GM19043 (cell line): ENCODE measurements around the gene CDH4.
"Not testable (repeated sequence)": the region's sequence is repeated elsewhere in the genome, so short reads cannot be mapped to it uniquely, and the experiment has no call there.

Experiments
- ATAC-seq: cut with Tn5 transposase; IDR thresholded peaks from one replicate; pipeline ENCODE4 v1.9.1; 2021; ENCODE audit warnings: low read depth; ENCODE audit not compliant: unreplicated experiment

CDH4 gene

DNA sequence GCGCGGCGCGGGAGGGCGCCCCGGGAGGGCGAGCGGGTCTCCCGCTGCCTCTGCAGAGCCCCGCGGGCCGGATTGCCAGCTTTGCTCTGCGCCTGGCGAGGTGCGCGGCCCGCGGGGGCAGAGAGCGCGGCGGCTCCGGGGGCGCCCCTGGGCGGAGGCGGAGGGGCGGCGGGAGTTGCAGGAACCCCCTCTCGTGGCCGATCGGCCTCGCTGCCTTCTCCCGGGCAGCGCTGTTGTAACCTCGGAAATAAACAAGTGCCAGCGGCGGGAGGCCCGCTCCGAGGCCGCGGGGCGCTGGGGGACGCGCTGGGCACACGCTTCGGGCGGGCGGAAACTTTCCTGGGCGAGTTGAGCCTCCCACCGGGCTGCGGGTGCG, 1.2 kb downstream of the CDH4 start:
- ATAC-seq = no peak

DNA sequence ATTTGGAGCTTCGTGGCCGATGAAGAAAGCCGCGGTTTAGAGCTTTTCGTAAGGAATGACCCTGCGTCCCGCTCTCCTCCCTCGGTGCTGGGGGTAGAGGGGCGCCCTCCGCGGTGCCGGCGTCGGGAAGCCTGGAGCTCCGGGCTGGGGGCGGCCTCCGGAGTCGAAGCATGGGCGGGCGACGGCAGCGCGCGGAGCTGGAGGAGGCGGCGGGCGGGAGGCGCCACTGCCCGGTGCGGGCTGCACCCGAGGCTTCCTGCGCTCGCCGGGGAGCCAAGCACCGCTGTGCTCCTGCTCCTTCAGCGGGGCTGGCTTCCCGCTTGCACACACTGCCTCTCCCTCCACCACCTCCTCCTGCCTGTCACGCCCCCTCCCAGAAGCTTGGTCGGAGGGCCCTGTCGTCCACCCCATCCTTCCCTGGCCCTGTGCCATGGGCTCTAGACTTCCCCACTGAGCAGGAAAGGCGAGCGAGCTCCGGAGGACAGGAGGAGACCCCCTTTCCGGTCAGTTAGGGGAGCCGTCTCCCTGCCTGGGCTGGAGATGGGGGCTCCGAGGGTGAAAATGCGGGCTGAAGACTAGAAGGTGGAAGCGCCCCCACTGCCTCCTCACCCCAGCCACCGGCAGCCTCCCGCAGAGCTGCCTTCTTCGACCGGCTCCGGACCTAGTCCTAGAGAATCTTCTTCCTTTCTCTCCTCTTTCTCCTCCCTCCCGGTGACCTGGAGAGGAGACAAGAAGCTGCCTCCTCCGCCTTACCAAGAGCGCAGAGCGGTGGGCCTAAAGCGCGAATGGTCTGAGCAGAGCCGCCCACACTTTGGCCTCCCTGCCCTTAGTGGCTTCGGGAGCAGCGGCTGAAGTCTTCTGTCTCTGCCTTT, 1.8 kb downstream of the CDH4 start:
- no peak for ATAC-seq

DNA sequence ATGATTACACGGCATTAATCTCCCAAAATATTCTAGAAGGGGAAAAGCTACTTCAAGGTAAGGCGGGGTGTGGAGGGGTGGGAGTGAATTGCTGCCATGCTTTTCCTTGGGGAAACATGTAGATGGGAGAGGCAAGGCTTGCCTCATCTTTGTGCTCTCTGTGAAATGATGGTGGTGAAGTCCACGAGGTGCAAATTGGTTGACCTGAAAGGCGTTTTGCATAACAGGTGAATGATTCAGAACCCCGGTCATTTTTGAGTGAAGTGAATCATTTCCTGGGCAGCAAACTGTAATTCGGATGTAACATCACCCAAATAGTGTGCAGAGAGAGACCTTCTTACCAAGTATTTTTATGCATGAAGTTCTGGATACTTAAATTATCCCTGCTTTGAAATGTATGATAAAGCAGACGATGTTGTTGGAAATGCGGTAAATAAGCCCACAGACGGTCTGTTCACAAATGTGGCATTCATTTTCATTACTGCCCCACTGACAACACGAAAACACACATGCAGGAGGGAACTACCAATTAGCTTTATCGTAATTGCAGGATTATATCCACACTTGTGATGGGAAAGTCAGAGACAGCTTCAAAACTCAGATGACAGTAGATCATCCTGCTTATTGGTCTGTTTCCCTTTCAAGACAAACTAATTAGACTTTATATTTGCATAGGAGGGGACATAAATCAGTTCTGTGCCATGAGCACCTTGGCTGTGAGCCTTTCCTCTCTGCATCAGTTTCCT, 3.0 kb downstream of the CDH4 start:
- no peak for ATAC-seq

DNA sequence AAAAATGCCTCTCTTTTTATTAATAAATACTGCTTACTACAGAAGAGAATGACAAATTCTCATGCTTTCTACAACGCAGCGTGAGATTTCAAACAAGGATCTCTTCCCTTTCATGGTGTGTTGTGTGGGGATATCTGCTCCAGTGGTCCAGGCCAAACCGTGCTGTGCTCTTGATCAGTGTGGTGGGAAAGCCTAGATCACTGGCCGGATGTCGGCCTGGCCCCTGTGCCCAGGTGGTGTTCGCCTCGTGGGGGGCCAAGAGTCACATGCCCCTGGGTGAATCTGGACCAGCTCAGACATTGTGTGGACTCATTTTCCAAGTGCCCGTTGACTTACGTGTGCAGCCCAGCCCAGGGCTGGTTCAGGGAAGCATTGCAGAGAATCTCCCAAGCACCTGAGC, 4.3 kb downstream of the CDH4 start:
- ATAC-seq = no peak

DNA sequence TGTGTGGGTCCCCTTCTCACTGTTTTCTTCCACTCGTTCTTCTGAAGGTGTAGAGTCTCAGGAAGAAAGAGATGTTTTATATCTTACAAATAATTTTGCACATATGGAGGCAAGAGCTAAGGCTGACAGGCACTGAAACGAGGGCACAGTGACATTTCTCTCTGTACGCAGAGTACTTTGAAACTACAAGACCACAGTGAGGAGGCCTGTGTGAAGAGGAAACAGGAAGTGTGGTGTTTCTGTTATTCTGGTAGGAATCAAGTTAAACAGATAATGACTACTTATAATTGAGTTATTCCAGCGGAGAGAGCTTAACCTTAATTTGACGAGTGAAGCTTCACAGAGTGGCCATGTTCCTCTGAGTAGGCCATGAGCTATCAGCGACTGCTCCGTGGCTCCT, 4.8 kb downstream of the CDH4 start:
- ATAC-seq = no peak

DNA sequence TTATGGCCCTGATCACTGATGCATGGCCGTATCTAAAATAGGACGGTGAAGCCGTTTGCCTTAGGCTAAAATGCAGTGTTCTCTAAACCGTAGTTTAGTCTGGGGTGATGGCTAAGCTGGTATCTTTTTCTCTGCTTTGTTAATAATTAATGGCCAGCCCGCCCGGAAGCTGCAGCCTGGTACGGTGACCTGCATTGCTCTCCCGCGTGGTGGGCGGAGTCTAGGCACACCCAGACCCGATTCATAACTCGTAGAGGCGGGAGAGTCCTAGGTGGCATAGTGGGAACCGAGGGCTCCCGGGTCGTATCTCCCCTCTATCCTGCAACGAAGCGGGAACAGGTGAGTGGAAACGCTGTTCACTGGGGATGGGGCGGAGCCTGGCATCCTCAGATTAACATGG, 5.5 kb downstream of the CDH4 start:
- no peak for ATAC-seq

DNA sequence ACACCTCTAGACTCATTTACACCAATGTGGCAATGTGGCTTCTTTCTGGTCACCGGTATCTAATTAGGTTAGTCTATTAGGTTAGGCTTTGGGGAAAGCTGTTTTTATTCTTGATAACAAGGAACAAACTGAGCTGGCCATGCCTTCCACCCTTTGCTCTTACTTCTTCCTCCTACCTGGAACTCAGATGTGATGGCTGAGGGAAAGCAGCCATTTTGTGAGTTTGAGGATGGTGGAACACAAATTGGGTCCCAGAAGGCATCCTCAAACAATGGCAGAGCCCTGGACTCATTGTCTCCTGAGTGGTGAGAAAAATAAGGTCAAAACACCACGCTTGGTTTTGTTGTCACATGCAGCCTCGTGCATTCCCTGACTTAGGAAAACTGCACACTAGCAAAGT, 7.7 kb downstream of the CDH4 start:
- ATAC-seq = no peak

DNA sequence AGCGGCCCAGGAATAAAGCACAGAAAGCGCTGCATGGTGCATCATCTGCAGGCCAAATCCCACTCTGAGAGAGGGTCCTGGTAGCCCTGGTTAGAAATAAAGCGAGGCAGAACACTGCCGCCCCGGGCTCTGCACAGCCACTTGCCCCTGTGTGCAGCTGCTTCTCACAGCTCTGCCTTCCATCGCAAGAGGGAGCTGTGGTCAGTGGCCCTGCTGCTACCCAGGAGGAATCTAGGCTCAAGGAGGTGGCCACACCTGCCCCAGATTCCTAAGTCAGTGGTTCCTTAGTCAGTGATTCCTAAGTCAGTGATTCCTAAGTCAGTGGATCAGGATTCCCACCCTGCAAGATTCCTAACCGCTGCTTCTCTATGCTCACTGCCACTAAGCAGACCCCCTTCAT, 8.8 kb downstream of the CDH4 start:
- ATAC-seq = no peak

DNA sequence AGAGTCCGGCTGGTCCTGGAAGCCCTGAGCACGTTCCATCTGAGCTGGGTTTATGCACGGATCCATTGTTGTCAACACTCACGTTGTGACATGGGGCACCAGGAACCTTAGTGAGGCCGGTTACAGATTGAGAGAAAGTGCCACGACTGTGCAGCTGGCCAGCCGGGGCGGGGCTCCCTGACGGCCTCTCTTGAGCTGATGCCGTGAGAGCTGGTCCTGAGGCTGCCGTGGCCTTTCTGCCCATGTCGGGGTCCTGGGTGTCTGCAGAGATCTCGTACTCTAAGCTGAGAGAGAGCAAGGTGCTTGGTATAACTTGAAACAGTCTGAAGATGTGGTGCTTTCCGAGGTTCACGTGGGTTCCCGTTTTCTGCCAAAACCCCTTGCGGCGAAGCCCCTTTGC, 10.0 kb downstream of the CDH4 start:
- no peak for ATAC-seq

DNA sequence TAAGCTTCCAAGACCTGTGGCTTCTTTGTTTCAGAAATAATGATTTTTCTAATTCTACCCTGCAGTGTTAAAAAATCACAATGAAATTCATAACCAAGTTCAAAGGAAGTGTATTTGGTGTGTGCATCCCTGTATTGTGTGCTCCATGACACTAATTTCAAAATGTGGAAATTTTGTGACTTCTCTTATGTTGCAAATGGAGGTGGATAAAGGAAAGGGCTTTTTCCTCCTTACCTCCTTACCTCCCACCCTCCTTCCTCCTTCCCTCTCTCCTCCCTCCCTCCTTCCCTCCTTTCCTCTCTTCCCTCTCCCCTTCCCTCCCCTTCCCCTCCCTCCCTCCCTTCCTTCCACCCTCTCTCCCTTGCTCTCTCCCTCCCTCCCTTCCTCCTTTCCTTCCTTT, 10.5 kb downstream of the CDH4 start:
- no peak for ATAC-seq

DNA sequence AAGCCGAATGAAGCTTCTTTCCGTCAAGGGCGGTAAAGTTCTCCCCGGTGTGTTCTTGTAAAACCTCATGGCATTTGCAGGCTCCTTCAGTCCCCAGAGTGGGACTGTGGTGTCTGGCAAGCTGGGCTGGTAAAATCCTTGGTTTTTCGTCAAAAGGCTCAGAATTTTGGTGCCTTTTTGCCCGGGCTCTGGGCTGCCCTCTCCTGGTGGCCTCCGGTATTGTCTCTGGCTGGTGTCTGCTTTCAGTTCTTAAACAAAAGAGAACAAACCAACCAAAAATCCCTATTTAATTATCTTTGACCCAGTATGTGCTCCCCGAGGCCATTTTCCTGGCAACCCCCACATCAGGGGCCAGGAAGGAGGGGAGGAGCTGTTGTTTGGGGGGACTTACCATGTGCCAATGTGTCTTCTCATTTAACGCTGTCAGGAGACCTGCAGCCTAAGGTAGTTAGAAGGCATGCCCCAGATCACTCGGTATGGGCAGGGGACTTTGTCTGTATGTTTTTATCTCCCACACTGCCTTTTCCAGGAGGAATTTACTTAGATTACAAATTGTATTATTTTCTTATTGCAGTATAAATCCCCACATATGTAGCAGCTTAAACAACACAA, 11.1 kb downstream of the CDH4 start:
- ATAC-seq = no peak

DNA sequence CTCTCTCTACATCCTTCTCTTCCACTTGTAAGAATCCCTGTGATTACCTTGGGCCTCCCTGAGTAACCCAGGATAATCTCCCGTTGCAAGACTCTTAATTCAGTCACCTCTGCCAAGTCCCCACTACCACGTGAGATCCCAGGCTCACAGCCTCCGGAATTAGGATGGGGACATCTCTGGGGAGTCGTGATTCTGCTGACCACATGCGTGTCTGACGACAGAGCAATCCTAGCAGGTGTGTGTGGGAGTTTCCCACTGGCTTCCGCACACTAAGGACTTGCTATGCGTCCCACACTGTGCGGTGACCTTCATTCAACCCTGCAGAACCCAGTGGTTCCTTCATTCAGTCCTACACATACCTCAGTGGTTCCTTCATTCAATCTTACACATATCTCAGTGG, 11.9 kb downstream of the CDH4 start:
- ATAC-seq = no peak

DNA sequence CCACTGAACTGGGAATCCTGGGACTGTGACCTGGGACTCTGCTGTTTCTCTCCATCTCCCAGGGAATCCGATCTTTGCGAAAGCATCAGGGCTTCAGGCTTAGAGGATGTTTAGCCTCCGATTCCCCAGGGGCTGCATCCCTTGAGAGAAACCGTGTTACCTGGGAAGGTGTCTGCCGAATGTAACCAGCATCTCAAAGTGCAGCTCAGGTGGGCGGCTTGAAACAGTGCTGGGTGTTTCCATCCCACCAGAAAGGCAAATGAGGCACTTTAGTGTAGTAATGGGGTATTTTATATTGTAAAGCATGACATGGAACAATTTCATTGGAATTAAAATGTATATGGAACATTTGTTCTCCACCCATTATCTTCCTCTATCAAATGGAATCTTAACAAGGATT, 15.2 kb downstream of the CDH4 start:
- no peak for ATAC-seq

DNA sequence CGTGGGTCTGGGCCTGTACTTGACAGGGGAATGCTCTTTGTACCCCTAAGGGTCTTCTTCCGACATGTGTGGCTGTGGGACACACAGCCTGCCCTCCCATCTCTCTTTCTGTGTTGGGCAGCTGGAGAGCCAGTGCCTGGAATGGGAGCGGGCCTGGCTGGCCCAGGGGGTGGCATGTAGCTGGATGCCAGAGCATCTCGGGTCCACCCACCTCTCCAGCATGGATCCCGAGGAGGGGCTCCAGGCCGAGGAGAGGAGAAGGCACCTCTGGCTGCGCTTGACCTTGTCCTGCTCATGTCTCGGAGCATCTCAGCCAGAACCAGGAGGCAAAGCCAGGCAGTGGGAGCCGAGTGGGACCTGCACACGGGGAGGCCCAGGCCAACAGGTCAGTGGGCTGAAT, 16.0 kb downstream of the CDH4 start:
- no peak for ATAC-seq

DNA sequence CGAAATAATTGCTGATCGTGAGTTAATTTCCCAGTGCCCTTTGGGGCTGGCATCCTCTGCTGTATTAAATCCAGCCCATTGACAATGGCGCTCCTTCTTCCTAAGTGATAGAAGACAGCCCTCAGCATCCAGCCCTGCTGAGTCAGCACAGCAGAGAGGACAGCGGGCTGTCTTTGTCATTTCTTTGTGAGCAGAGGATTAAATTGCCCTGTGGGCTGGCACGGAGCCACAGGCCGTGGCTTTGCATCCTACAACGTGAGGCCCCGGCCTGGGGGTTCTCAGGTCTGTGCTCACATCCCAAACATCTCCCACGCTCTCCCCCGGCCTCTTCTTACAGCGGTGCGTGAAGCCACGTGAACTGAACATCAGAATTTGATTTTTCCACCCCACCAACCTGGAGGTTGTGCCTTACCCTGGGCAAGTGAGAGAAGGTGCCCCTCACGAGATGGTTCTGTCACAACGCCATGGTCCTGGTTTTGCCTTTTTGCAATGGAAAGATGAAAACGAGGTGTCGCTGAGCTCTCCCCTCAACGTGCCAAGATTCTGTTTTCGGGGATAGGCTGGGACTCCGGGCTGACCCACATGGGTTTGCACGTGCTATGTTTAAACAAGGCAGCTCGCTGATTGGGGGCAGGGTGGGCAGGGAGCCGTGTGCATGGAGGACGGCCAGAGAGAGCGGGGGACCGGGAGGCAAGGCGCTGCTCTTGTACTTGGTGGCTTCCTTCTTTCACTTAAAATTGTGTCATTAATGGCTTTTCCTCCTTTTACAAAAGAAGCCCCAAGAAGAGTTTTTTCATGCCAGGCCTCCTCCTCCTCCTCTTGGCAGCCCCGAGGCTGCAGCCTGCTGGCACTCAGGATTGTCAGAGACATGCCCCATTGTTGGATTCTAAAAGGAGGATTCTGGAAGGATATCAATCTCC, 19.5 kb downstream of the CDH4 start:
- ATAC-seq = no peak

DNA sequence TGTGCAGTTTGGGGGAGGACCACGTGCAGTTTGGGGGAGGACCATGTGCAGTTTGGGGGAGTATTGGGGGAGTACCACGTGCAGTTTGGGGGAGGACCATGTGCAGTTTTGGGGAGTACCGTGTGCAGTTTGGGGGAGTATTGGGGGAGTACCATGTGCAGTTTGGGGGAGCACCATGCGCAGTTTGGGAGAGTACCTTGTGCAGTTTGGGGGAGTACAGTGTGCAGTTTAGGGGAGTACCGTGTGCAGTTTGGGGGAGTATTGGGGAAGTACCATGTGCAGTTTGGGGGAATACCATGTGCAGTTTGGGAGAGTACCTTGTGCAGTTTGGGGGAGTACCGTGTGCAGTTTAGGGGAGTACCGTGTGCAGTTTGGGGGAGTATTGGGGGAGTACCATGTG, 21.0 kb downstream of the CDH4 start:
- ATAC-seq = not testable (repeated sequence)

DNA sequence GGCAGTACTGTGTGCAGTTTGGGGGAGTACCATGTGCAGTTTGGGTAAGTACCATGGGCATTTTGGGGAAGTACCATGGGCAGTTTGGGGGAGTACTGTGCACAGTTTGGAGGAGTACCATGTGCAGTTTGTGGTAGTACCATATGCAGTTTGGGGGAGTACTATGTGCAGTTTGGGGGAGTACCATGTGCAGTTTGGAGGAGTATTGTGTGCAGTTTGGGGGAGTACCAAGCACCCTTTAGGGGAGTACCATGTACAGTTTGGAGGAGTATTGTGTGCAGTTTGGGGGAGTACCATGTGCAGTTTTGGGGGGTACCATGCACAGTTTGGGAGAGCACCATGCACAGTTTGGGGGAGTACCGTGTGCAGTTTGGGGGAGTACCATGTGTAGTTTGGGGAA, 21.6 kb downstream of the CDH4 start:
- ATAC-seq = not testable (repeated sequence)

DNA sequence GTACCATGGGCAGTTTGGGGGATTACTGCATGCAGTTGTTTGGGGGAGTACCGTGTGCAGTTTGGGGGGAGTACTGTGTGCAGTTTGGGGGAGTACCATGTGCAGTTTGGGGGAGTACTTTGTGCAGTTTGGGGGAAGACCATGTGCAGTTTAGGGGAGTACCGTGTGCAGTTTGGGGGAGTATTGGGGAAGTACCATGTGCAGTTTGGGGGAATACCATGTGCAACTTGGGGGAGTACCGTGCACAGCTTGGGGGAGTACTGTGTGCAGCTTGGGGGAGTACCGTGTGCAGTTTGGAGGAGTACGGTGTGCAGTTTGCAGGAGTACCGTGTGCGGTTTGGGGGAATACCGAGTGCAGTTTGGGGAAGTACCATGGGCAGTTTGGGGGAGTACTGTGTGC, 22.3 kb downstream of the CDH4 start:
- no peak for ATAC-seq

DNA sequence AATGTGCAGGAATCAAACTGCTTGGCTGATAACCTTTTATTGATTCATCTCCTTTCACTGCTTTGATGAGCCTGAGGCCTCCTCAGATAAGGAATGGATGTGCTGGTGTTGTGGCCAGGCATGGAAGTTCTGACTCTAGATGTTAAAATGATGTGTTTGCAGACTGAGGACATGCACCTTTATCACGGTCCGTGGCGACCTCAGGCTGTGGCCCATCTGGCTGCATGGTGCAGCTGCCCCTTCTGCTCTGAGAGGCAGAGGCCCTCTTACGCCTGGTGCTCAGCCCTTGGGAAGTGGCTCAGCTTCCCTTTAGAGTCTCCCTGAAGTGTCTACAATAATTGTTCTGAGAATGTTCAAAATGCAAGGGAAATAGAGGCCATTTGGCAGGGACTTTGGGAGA, 26.2 kb downstream of the CDH4 start:
- no peak for ATAC-seq

DNA sequence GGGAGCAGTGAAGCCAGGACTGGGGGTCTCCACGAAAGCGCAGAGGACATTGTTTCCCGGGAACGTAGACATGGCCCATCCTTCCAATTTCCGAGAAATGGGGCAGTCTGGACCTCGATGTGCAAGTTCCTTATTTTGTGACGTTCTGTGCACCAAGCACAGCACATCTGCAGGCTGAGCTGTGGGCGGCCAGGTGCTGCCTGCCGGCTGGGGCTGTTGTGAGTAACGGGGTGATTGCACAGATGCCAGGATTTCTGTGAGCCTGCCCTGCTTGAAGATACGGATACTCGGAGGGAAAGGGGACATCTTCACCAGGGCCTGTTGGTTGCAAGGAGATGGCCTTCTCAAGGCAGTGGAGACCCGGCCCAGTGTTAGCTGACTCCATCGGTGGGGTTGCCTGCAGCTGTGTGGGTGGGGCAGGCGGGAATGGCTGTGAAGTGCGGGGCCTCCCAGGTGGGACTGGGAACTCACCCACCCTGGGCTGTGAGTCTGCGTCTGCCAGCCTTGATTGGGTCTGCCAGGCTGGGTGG, 27.6 kb downstream of the CDH4 start:
- ATAC-seq = no peak
